Activated CD4-positive, alpha-beta T cell treated with anti-CD3 and anti-CD28 coated beads for 4 hours (primary cell): ENCODE data around the gene OSCP1.

Experiments used
- DNase-seq, 2 donors: peaks; one replicate each; pipeline ENCODE4 v3.0.0-alpha.2; 2020

OSCP1 gene

DNA sequence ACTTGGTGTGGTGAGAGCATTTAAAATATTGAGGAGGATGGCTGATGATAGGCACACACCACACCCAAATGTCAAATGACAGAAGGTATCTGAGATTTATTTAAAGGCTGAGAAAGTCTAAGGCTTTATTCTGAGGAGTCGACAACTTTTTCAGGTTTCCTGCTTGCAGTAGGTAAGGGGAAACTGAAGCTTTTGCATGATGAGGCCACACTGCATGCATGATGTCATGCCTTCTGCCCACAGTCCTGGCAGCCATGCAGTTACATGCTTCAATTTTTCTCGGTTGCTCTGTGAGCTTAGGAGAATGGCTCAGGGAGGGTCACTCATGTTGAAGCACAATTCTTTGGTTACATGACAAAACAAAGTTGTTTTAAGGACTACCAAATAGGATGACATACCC, 7.0 kb downstream of the OSCP1 start:
- no peak for DNase-seq

GRCh38 chr1:36442337-36442736, 7.9 kb downstream of the OSCP1 start:
- no peak for DNase-seq

GRCh38 chr1:36440646-36441045, 9.6 kb downstream of the OSCP1 start:
- no peak for DNase-seq

GRCh38 chr1:36440044-36440443, 10.2 kb downstream of the OSCP1 start:
- no peak for DNase-seq

DNA sequence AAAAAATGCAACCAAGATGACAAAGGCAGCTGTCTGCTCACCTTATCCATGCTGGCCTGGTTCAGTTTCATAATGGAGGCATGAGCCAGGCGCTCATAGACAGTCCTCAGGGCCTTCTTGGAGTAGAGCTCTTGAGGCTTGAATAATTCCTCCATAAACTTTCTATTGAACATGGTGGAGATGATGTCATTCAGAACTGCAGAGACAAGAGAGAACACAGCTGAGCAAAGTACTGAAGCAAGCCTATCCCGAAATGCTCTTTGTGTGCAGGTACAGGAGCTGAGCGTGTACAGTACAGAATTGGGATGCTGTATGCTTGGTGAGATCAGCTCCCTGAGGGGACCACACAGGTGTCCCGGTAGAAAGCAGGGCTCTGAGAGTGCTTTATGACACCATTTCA, 11.5 kb downstream of the OSCP1 start:
- no peak for DNase-seq

GRCh38 chr1:36436821-36437220, 13.4 kb downstream of the OSCP1 start:
- no peak for DNase-seq

GRCh38 chr1:36433102-36433501, 17.1 kb downstream of the OSCP1 start:
- no peak for DNase-seq

DNA sequence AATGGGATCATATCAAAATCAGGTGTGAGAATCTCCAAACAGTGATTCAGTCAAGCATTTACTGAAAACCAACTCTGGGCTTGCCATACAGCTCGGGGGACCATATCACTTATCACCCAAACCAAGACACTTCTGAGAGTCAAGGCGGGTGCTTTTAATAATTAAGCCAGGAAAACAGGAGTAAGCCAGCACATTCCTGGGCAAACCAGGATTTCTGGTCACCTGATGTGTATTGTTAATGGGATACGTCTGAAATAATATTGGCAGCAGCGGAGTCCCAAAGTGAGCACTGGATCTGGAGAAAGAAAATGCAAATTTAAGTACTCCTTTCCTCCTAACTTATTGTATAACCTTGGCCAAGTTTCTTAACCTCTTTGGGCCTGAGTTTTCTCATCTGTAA, 17.6 kb downstream of the OSCP1 start:
- no peak for DNase-seq

GRCh38 chr1:36425791-36426190, 24.5 kb downstream of the OSCP1 start:
- DNase-seq = no peak

GRCh38 chr1:36421649-36422048, 28.6 kb downstream of the OSCP1 start:
- no peak for DNase-seq

DNA sequence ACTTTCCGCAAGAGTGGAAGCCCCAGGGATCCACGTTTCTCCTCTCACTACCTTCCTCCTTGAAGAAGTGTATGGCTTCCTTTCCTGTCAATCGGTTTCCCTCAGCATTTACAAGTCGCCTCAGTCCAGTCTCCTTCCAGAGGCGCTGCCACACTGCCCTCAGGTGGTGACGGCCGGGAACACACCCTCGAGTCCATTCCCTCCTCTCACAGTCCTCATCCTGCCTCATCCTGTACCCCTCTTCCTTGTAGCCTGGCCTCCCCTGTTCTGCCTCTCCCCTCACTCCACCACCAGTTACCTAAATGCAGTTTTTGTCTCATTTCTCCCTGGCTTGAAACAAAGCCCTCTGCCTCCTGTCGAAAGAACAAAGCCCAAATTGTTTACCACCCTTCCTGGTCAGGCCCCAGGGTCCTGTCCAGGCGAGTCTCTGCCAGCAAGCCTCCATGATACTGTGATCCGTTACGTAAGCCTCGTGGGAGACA, 29.4 kb downstream of the OSCP1 start:
- DNase-seq = peak; percentile 82 to 94

GRCh38 chr1:36420409-36420808, 29.8 kb downstream of the OSCP1 start:
- no peak for DNase-seq

DNA sequence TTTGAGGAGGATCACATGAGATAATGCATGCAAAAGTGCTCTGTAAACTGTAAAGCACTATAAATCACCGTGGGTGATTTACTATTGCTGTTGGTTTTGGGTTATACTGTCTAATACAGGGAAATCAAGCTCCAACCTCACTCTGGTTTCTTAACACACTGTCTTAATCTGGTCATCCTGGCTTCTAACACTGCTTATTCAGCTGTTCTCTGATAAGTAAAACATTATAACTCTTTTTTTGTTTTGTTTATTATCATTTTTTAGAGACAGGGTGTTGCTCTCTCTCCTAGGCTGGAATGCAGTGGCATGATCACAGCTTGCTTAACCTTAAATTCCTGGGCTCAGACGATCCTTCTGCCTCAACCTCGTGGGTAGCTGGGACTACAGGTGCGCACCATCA, 30.7 kb downstream of the OSCP1 start:
- no peak for DNase-seq

GRCh38 chr1:36419140-36419539, 31.1 kb downstream of the OSCP1 start:
- DNase-seq = no peak

- DNase-seq = no peak
Measured at GRCh38 chr1:36417931-36418330, 32.3 kb downstream of the OSCP1 start.

DNA sequence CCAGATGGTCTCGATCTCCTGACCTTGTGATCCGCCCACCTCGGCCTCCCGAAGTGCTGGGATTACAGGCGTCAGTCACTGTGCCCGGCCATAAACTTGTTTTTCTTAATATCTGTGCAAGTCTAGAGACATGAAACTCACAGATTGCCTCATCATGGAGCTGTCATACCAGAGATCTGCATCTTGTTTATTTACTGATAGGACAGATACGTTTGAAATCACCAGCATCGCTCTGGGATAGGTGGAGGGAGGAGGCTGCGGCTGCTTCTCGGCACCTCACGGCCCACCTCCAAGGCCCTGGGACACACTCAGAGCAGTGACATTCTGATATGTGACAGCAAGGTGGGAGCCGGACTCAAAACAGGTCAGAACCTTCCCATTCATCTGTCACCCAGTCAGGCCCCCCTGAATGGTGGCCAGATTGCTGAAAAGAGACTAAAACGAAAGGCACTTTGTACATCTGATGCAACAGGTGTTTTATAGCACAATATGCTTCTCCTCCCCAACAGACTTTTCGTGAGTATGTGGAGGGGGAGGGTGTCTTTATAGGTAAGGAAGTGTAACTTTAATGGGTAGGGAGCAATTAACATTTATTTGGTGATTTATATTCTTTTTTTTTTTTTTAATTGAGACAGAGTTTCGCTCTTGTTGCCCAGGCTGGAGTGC, 34.5 kb downstream of the OSCP1 start:
- DNase-seq = no peak

- DNase-seq = no peak
Measured at GRCh38 chr1:36414384-36414783, 35.9 kb downstream of the OSCP1 start.

GRCh38 chr1:36411674-36412648, 38.3 kb downstream of the OSCP1 start:
- peak; percentile 27 to 31 for DNase-seq

GRCh38 chr1:36408479-36408878, 41.8 kb downstream of the OSCP1 start:
- no peak for DNase-seq

DNA sequence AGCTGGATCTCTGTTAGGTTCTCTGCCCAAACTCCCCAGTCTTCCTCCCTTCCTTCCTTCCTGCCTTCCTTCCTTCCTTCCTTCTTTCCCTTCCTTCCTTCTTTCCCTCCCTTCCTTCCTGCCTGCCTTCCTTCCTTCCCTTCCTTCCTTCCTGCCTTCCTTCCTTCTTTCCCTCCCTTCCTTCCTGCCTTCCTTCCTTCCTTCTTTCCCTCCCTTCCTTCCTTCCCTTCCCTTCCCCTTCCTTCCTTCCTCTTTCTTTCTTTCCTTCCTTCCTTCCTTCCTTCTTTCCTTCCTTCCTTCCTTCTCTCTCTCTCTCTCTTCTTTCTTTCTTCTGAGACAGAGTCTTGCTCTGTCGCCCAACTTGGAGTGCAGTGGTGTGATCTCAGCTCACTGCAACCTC, 43.8 kb downstream of the OSCP1 start:
- no peak for DNase-seq

- DNase-seq = no peak
Measured at GRCh38 chr1:36402504-36402890, 47.8 kb downstream of the OSCP1 start.

GRCh38 chr1:36401602-36402503, 48.4 kb downstream of the OSCP1 start:
- no peak for DNase-seq
